ENCODE data around the gene SNX13. TPM values are rescaled to one million over a fixed set of nuclear protein-coding genes. Genes with fewer than 3 reads are reported as not detected.

SNX13 gene
- total RNA-seq, 1 experiment from 2014 or later, result 42.7 TPM

GRCh38 chr7:17792075-17792936 lies 148.0 kb downstream of the SNX13 start:
- no peak for DNase-seq (ENCODE audit: extremely low read depth, low read depth)

- no peak for DNase-seq (ENCODE audit: extremely low read depth, low read depth)
Measured at GRCh38 chr7:17787257-17787656, 153.0 kb downstream of the SNX13 start.

- no peak for DNase-seq (ENCODE audit: extremely low read depth, low read depth)
Measured at GRCh38 chr7:17786314-17786852, 153.9 kb downstream of the SNX13 start.

GRCh38 chr7:17782216-17782549 lies 158.1 kb downstream of the SNX13 start:
- no peak for DNase-seq (ENCODE audit: extremely low read depth, low read depth)

- no peak for DNase-seq (ENCODE audit: extremely low read depth, low read depth)
Measured at GRCh38 chr7:17781491-17782215, 158.6 kb downstream of the SNX13 start.

GRCh38 chr7:17779381-17779780 lies 160.9 kb downstream of the SNX13 start:
- no peak for DNase-seq (ENCODE audit: extremely low read depth, low read depth)

- no peak for DNase-seq (ENCODE audit: extremely low read depth, low read depth)
Measured at GRCh38 chr7:17774716-17775288, 165.5 kb downstream of the SNX13 start.

- no peak for DNase-seq (ENCODE audit: extremely low read depth, low read depth)
Measured at GRCh38 chr7:17774248-17774647, 166.0 kb downstream of the SNX13 start.

- DNase-seq (ENCODE audit: extremely low read depth, low read depth), result peak; percentile 9
Measured at GRCh38 chr7:17773289-17773626, 167.0 kb downstream of the SNX13 start.

- no peak for DNase-seq (ENCODE audit: extremely low read depth, low read depth)
Measured at GRCh38 chr7:17772581-17773288, 167.6 kb downstream of the SNX13 start.

- DNase-seq (ENCODE audit: extremely low read depth, low read depth), result no peak
Measured at GRCh38 chr7:17771901-17772408, 168.3 kb downstream of the SNX13 start.

- DNase-seq (ENCODE audit: extremely low read depth, low read depth), result no peak
Measured at GRCh38 chr7:17770710-17771375, 169.5 kb downstream of the SNX13 start.

- peak; percentile 72 for DNase-seq (ENCODE audit: extremely low read depth, low read depth)
Measured at GRCh38 chr7:17769918-17770317, 170.4 kb downstream of the SNX13 start.

GRCh38 chr7:17758008-17758407 lies 182.3 kb downstream of the SNX13 start:
- DNase-seq (ENCODE audit: extremely low read depth, low read depth), result no peak

GRCh38 chr7:17746020-17746530 lies 194.2 kb downstream of the SNX13 start:
- DNase-seq (ENCODE audit: extremely low read depth, low read depth), result no peak

GRCh38 chr7:17745610-17746009 lies 194.7 kb downstream of the SNX13 start:
- no peak for DNase-seq (ENCODE audit: extremely low read depth, low read depth)

GRCh38 chr7:17743316-17743715 lies 197.0 kb downstream of the SNX13 start:
- no peak for DNase-seq (ENCODE audit: extremely low read depth, low read depth)

- DNase-seq (ENCODE audit: extremely low read depth, low read depth), result no peak
Measured at GRCh38 chr7:17741426-17741825, 198.9 kb downstream of the SNX13 start.

Measured in NCI-H460 (cell line).